HEK293T (cell line): ENCODE measurements around the gene CACNG3.

Experiments used
- CTCF ChIA-PET: fragments of 350-600 bp; formaldehyde crosslinking; extraction: SDS; loops from one replicate; lab custom pipeline; 2021; ENCODE audit warnings: antibody characterized with exemption, inconsistent platforms; lab: Yijun Ruan, JAX
- POLR2A ChIA-PET: fragments of 350-600 bp; formaldehyde crosslinking; extraction: SDS; loops from one replicate; lab custom pipeline; 2020; ENCODE audit warnings: antibody characterized with exemption, inconsistent platforms; lab: Yijun Ruan, JAX
- DNase-seq: peaks from one replicate; pipeline ENCODE4 v3.0.0; 2012; ENCODE audit warnings: mixed read lengths; ENCODE audit errors: extremely low spot score
- ARNT ChIP-seq: fragments of 450-650 bp; IDR thresholded peaks from 2 replicates; pipeline ENCODE4 v1.6.1; 2017; ENCODE audit warnings: mild to moderate bottlenecking
- BHLHE40 ChIP-seq: fragments of 450-650 bp; IDR thresholded peaks from 2 replicates; pipeline ENCODE4 v1.6.1; 2016; ENCODE audit warnings: mild to moderate bottlenecking, moderate library complexity, borderline replicate concordance
- CTBP1 ChIP-seq: fragments of 450-650 bp; IDR thresholded peaks from 2 replicates; pipeline ENCODE4 v1.6.1; 2016; ENCODE audit warnings: borderline replicate concordance
- ELF4 ChIP-seq: fragments of 450-650 bp; IDR thresholded peaks from 2 replicates; pipeline ENCODE4 v1.6.1; 2017; ENCODE audit warnings: antibody characterized with exemption
- FOXA1 ChIP-seq: fragments of 450-650 bp; IDR thresholded peaks from 2 replicates; pipeline ENCODE4 v1.6.1; 2016; ENCODE audit warnings: mild to moderate bottlenecking
- FOXK2 ChIP-seq: fragments of 450-650 bp; IDR thresholded peaks from 2 replicates; pipeline ENCODE4 v1.6.1; 2016; ENCODE audit warnings: mild to moderate bottlenecking
- FOXM1 ChIP-seq: fragments of 450-650 bp; IDR thresholded peaks from 2 replicates; pipeline ENCODE4 v1.6.1; 2017; ENCODE audit warnings: mild to moderate bottlenecking, borderline replicate concordance
- HDGF ChIP-seq: fragments of 450-650 bp; IDR thresholded peaks from 2 replicates; pipeline ENCODE4 v1.6.1; 2017; ENCODE audit warnings: antibody characterized with exemption, borderline replicate concordance
- L3MBTL2 ChIP-seq: fragments of 450-650 bp; conservative IDR thresholded peaks from 2 replicates; pipeline ENCODE4 v1.6.1; 2016; ENCODE audit warnings: mild to moderate bottlenecking
- NFRKB ChIP-seq: fragments of 450-650 bp; IDR thresholded peaks from 2 replicates; pipeline ENCODE4 v1.6.1; 2016; ENCODE audit warnings: mild to moderate bottlenecking, moderate library complexity
- SUZ12 ChIP-seq: fragments of 450-650 bp; IDR thresholded peaks from 2 replicates; pipeline ENCODE4 v1.6.1; 2016; ENCODE audit warnings: mild to moderate bottlenecking
- TARDBP ChIP-seq: fragments of 450-650 bp; IDR thresholded peaks from 2 replicates; pipeline ENCODE4 v1.6.1; 2016
- ZNF384 ChIP-seq: fragments of 450-650 bp; IDR thresholded peaks from 2 replicates; pipeline ENCODE4 v1.6.1; 2016
- TF ChIP-seq, protein P1 (sequence below): fragments of 450-650 bp; IDR thresholded peaks from 2 replicates; pipeline ENCODE4 v1.6.1; 2016

The CACNG3 gene

DNA sequence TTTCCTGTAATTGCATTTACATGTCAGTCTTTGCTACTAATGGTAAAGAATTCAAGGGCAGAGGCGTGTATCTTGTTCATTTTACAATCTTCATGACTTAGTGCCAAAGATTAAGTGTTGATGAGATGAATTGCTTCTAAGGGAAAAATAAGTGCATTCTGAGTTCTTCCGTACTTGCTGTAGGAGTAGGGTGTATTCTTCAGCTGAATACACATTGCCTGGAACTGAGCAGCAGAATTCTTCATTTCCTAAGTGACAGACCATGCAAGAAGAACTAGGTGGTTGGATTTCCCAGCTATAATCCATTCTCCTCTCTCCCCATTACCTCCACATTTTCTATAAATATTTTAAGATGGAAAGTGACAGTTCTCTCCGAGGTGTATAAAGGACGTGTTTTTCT, 104.8 kb downstream of the CACNG3 start:
- no peak for DNase-seq
- TF ChIP-seq NFRKB (no peak), ELF4 (no peak), CTBP1 (no peak), BHLHE40 (no peak), SUZ12 (no peak), TARDBP (no peak), ARNT (no peak), FOXK2 (no peak)
- TF ChIP-seq, protein P1, sequence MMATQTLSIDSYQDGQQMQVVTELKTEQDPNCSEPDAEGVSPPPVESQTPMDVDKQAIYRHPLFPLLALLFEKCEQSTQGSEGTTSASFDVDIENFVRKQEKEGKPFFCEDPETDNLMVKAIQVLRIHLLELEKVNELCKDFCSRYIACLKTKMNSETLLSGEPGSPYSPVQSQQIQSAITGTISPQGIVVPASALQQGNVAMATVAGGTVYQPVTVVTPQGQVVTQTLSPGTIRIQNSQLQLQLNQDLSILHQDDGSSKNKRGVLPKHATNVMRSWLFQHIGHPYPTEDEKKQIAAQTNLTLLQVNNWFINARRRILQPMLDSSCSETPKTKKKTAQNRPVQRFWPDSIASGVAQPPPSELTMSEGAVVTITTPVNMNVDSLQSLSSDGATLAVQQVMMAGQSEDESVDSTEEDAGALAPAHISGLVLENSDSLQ = no peak
- ChIA-PET CTCF (interaction anchor here (0.6 kb wide), 1 partner anchor 136 kb away, joined by 3 read pairs; no protein-coding TSS in a partner anchor), POLR2A (no interaction called here)

DNA sequence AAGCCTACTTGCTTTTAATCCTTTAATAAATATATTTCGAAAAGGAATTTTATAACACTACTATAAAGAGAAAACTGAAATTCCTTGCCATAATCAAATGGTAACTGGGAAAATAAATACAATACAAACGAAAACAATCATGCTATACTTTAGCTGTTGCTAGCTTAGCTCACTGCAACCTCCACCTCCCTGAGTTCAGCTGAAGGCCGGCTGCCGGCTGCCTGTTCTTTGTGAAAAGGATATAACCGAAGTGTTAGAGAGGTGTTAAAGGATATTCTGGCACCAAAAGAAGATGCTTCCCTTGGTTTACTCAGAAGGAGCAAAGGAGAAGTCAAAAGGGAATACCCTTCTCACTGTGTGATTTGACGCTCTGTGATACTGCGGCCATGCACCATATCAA, 108.5 kb downstream of the CACNG3 start:
- TF ChIP-seq FOXA1 = no peak
- DNase-seq = no peak
- CTCF ChIA-PET = no interaction called here
- POLR2A ChIA-PET = no interaction called here

DNA sequence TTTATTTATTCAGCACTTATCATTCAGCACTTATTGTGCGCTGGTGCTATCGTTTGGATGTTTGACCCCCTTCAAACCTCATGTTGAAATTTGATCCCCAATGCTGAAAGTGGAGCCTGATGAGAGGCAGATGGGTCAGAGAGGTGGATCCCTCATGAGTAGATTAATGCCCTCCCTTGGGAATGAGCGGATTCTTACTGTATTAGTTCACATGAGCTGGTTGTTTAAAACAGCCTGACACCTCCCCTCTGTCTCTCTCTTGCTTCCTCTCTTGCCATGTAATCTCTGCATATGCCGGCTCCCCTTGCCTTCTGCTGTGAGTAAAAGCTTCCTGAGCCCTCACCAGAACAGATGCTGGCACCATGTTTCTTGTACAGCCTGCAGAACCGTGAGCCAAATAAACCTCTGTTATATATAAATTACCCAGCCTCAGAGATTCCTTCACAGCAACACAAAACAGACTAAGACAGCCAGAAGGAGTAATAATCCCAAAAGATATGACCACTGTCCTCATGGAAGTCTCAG, 111.1 kb downstream of the CACNG3 start:
- ChIA-PET POLR2A (no interaction called here), CTCF (no interaction called here)
- no peak for DNase-seq
- no peak for TF ChIP-seq FOXM1
- no peak for TF ChIP-seq SUZ12
- TF ChIP-seq FOXA1 = no peak
- TF ChIP-seq HDGF = no peak
- no peak for TF ChIP-seq ARNT
- no peak for TF ChIP-seq TARDBP
- no peak for TF ChIP-seq ZNF384
- TF ChIP-seq L3MBTL2 = no peak
- TF ChIP-seq BHLHE40 = no peak

DNA sequence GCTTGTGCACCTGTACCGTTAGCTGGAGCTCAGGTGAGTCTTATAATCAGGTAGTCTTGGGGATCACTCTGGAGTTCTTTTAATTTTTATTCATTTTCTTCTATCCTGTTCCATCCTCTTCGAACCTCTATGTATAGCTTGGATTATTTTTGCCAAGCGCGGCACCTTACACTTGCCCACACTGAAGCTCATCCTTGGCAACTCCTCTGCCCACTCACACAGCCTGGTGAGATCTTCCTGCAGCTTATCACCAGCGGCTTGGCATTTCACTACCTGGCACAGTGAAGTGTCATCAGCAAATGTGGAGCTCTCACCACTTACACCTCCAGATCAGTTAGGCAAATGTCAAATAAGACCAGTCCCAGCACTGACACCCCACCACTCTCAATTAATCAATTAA, 116.7 kb downstream of the CACNG3 start:
- ChIA-PET POLR2A (no interaction called here), CTCF (no interaction called here)
- DNase-seq = no peak
- TF ChIP-seq NFRKB = no peak
- TF ChIP-seq FOXK2 = no peak
- TF ChIP-seq ARNT = no peak
- TF ChIP-seq, protein P1 = no peak

DNA sequence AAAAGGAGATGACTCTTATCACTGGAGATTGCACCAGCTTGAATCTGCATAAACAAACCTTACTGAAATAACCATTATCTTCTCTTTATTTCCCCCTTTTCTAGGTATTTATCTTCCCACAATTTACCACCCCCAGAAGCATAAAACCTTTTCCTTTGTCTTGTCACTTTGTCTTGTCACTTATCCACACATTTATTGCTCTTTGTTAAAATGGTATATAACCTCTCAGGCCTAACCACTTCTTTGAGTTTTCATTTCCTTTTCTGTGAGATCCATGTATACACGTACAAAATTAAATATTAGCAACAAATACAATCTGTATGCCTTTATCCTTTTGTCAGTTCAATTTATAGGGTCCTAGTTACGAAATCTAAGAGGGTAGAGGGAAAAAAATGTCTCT, 122.9 kb downstream of the CACNG3 start:
- POLR2A ChIA-PET = no interaction called here
- no peak for DNase-seq
- CTCF ChIA-PET = no interaction called here
- TF ChIP-seq NFRKB (no peak), FOXA1 (no peak), SUZ12 (no peak), FOXK2 (no peak), BHLHE40 (no peak), ELF4 (no peak), ARNT (no peak), L3MBTL2 (no peak), ZNF384 (no peak), CTBP1 (no peak), FOXM1 (no peak)
- TF ChIP-seq, protein P1 = no peak

DNA sequence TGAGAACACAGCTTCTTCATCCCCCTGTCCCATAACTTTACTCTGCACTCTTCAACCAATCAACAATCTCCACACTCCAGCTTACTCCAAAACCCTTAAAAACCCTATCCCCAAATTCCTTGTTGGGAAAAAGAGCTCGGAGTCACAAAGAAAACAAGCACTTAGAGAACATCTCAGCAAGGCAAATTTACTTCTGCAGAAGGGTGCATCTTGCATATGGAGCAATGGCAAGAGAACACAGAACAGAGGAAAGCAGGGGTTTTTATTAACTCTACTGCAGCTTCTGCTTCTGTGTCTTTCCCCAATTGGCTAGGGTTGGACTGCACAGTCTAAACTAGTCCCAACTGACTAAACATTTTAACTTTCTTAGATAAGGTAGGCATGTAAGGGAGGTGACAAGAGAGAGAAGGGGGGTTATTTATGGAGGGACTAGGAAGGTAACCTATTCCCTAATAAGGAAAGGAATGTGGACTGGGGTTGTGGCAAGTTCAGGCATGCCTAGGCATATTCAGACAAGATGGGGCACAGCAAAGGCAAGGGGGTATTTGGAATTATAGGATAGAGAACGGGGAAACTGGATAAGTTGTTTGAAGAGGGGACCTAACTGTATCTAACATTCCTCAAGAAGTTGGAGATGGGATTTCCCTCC, 125.5 kb downstream of the CACNG3 start:
- ChIA-PET POLR2A (no interaction called here), CTCF (no interaction called here)
- DNase-seq = no peak
- TF ChIP-seq ELF4 (no peak), NFRKB (no peak), ZNF384 (no peak), FOXK2 (no peak), L3MBTL2 (no peak), TARDBP (no peak)

DNA sequence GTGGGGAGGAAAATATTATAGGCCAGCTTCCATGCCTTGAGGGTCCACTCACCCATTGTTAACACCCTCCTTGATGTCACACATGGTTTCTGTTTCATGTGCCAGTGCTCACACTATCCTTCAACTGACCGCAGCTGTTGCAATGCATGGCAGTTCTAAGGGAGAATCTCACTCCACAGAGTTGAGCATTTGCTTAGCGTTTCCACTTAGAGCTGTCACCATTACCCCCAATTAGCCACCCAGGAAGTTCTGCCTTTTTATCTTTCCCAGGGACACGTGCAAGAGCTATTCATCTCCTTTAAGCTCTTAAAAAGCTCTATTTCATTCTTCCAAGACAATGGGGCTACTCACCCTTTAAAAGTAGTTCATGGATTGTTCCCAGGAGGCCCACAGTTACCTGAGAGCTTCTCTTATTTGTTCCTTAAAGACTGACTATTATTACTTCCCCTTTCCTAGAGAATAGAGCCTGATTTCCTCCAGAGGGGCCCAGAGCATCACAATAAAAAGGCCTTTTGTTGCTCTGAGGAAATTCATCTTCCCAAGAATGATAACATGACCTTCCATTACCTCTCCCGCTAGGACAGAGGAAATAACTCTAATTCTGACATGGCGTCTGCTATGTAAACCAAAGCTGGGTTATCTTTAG, 126.8 kb downstream of the CACNG3 start:
- ChIA-PET POLR2A (no interaction called here), CTCF (no interaction called here)
- no peak for DNase-seq

More for the DNA sequence above, 126.8 kb downstream of the CACNG3 start:
- TF ChIP-seq ARNT (no peak), FOXK2 (no peak), TARDBP (no peak)
